HG02571 (cell line): Measurements from ENCODE around the gene C16orf74.

Source experiments
- ATAC-seq: cut with Tn5 transposase; IDR thresholded peaks from one replicate; pipeline ENCODE4 v1.9.1; 2021; ENCODE audit warnings: mild to moderate bottlenecking, moderate library complexity; ENCODE audit not compliant: unreplicated experiment

Gene C16orf74

DNA sequence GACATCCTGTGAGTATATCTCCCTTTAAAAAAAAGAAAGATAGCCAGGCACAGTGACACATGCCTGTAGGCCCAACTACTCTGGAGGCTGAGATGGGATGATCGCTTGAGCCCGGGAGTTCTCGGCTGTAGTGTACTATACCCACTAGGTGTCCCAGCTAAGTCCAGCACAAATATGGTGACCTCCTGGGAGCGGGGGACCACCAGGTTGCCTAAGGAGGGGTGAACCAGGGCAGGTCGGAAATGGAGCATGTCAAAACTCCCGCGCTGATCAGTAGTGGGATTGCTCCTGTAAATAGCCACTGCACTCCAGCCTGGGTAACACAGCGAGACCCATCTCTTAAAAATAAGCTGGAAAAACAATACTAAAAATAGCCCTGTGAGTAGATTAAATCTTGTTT lies 91.6 kb downstream of the C16orf74 start:
- ATAC-seq = no peak

DNA sequence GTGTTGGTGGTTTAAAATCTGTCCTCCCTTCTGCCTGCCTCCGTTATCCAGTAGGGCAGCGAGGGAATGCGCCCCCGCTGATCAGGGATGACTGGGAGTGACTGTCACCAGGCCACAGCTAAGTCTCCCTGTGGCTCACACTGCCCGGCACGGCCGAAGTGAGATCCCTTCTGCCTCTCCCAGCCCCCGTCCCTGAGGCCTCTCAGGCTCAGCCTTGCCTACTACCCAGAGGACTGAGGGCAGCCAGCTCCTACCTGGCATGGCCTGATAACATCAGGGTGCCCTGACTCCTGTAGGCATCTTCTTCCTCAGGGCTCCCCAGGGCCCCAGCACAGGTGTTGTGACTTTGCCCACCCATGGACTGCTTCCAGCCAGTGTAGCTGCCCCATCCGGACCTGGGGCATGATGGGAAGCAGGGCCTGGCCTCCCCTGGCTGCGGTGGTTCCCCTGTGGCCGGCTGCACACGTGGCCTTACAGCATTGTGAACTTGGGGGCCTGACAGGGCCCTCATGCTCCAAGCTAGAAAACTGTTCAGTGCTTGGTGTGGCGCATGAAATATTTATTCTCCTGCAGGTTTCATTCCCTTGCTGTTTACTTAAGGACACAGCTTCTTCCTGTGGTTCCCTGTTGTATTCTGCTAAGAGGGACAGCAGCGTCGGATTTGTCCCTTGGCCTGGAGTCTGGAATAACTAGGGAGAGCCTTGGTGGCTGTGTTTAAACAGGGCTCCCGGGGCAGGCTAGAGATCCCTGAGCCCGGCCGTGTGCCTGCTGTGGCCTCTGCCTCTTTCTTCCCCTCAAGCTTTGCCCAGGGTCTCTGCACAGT lies 92.2 kb downstream of the C16orf74 start:
- ATAC-seq = no peak

DNA sequence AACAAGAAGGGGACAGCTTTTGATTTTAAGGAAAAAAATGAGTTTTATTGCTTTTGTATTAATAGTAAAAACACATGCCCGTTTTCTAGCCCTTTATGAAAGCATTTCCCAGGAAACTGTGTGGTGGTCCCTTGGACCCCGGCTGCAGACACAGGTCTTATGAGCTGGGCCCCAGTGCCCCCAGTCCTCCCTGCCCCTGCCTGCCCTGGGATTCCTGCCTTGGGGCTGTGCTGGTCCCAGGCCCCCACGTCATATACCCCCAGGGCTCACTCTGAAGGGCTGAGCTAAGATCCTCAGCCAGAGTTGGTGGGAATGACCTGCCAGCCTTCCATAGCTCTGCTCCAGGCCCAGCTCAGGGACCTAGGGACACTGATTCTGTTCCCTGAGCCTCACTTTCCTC lies 92.9 kb downstream of the C16orf74 start:
- no peak for ATAC-seq
